Stimulated activated CD4-positive, alpha-beta T cell treated with anti-CD3 and anti-CD28 coated beads, Interleukin-12 subunit alpha, Interleukin-12 subunit beta, amount 100 ng/mL, for 24 hours (primary cell): ENCODE measurements around the gene FOXG1.

Experiments used
- DNase-seq, 2 experiments: peaks; one replicate each; pipeline ENCODE4 v3.0.0-alpha.2; 2020; ENCODE audit warnings: low read depth in 2 of 2

The FOXG1 gene

GRCh38 chr14:28766469-28766955 is at the start of gene FOXG1:
FOXG1 (plus strand) TSS chr14:28766787; CDS start chr14:28767280, 493 bp downstream.
- DNase-seq = no peak

DNA sequence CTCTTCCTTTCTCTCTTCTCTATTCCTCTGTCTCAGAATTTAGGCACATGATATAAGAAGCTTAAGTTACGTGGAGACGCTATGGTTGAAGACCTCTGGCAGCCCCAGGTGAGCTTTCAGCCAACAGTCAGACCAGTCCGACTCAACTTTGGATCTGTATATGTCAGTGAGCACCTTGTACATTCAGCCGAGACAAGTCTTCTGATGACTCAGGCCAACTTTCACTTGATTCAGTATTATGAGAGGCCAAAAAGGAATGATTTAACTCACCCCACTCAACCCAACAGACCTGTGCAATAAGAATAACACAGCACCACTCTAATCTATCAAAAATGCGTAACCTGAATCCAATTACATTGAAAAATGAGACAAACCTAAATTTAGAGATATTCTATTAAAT is 47.5 kb upstream of the FOXG1 start:
- no peak for DNase-seq

DNA sequence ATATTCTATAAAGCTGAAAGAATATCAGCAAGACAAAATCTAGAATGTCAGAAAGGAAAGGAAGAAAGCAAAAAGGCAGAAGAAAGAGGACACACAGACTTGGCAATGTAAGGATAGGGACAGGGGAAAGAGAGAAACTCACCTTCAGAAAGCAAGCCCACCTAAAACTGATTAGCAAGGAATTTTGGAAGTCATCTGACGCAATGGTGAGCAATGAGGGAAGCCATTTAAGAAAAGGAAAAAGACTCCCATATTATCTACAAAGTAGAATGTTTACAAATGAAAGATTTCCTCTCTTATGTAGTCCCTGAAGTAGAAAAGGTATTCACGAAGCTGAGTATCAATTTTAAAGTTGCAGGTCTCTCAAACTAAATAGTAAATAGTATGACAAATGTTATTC is 35.2 kb upstream of the FOXG1 start:
- no peak for DNase-seq

- no peak for DNase-seq
These were observed 24.3 kb upstream of the FOXG1 start for GRCh38 chr14:28742171-28742846.

DNA sequence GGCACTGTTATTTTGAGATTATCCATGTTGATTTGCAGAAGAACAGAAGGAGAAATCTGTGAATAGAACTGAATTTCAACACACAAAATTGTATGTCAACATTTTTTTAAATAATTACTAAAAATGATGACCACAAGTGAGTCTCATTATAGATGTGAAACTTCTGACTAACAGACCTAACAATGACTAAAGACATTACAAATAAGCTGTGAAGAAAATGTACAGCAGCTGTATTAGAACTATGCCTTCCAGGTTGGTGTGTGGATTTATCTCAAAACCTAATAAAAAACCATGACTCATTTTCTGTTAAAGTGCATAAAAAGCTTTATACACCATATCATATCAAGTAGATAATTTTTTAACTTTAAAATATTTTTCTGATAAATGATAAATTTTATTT is 22.5 kb upstream of the FOXG1 start:
- DNase-seq = no peak

GRCh38 chr14:28745176-28745575 is 21.4 kb upstream of the FOXG1 start:
- no peak for DNase-seq

DNA sequence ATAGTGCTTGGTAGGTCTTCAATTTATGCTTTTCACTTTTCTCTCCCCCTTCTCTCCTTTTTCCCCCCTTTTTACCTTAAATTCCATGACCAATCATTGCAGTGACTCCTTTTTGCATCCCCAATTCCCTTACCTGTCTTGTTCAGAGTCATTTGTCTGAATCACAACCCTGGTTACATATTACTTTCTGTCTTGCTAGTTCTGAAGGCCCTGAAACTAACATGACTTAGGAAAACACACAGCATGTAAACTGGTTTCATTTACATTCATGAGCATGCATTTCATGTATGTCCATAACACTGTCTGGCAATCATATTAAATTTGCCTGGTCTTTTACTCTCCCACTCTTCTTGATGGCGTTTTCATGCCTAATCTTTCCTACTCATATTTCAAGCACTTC is 20.3 kb upstream of the FOXG1 start:
- no peak for DNase-seq

DNA sequence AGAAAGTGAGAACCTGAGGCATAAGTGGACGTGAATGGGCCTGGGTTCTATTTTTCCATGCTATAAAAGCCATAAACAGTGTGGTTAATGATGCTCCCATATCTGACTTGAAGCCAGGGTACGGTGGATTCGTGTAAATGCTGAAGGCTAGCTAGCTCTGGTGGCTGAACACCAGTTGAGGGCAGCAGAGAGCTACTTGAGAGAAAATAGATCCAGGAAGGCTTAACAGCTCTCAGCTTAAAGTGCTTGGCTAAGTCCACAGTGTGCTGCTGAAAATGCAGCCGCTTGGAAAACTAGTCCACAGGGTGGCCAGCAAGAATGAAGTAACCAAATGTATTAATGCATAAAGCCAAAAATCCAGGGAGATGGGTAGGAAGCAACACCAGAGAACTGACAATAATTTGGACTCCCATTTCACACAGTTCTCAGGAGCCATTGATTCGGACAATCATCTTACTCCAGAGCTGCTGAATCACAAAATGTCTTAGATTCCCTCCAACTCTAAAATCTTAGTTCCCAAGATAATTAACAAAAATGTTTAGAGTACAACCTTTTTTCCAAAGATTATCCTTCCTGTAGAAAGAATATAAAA is 15.0 kb upstream of the FOXG1 start:
- no peak for DNase-seq

DNA sequence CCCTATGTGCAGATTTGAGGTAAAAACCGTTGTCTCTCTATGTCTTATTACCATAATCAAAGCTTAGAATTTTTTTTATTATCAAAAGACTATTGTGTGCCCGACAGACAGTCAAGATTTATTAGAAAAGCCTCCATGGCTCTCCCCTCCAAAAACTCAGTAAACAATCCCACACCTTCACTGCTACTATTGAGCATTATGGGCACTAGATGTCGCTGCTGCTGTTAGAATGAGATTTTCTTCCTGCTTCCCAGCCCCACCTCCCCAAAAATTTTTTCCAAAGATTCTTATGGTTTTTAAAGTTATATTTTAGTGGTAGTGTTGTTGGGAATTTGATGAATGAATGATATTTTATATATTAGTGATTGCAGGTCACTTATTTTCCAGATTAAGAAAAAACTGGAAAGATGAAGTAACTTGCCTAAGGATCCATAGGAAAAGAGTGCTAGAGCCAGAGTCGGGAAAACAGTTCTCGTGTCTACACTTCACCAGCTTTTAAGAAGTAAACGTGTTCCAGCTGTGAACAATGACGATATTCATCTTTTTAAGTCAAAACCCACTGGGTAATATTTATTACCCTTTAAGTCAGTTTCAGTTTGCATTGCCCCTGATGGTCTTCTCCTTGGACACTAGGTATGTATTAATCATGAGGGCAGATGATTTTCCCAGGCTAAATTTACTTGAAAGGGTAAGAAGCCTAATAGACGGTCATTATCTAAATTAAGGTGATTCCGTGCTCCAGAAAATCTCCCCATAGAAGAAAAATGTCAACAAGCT is 12.2 kb upstream of the FOXG1 start:
- DNase-seq = no peak

- DNase-seq = no peak
These were observed 11.3 kb upstream of the FOXG1 start for GRCh38 chr14:28755198-28755815.

GRCh38 chr14:28755884-28756268 is 10.7 kb upstream of the FOXG1 start:
- DNase-seq = no peak

- no peak for DNase-seq
These were observed 10.2 kb upstream of the FOXG1 start for GRCh38 chr14:28756269-28756883.

GRCh38 chr14:28756884-28757570 is 9.6 kb upstream of the FOXG1 start:
- no peak for DNase-seq

DNA sequence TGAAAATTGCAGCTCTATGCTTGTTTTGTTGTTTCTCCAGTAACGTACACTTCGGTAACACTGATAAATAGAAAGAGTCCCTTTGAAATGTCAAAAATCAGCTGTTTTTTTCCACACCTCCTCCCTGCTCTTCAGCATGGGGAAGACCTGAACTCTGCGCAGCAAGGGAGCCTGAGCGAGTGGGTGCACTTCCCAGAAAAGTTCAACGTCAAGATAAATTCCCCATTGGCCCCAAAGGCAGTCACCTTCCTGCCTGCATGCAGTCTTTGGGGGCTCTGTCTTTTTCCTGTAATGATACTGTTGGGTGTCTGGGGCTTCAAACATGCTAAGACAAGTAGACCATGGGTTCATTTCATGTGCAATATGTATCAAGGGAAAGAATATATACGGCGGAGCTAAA is 8.8 kb upstream of the FOXG1 start:
- DNase-seq = no peak

GRCh38 chr14:28758253-28758884 is 8.2 kb upstream of the FOXG1 start:
- DNase-seq = no peak

- no peak for DNase-seq
These were observed 7.5 kb upstream of the FOXG1 start for GRCh38 chr14:28758885-28759652.

DNA sequence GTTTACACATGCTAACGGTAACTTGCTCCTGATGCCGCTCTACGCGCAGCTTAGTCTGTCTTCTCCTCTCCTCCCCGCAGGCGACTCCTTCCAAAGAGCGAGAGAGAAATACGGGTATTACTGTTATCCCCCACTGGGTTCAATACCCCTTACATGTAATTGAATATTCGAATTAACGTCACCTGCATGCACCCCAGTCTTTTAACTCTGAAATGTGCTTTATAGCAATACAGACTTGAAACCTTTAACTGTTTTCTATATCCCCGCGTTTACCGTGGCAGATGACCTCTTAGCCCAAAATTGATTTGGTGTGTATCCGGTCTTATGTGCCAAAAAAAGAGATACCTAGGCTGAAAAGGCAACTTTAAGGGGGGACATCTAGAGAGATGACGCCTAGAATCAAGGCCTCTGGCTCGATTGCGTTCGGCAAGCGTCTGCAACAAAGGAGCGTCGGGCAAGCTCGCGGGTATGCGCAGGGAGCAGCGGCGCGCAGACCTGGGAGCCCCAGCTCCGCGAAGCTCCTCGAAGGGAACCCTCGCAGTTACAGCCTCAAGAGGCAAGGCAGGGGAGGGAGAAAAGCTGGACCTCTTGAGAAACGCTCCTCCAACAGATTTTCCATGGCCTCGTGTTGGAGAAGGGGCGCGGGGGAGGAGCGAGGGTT is 6.8 kb upstream of the FOXG1 start:
- DNase-seq = no peak

DNA sequence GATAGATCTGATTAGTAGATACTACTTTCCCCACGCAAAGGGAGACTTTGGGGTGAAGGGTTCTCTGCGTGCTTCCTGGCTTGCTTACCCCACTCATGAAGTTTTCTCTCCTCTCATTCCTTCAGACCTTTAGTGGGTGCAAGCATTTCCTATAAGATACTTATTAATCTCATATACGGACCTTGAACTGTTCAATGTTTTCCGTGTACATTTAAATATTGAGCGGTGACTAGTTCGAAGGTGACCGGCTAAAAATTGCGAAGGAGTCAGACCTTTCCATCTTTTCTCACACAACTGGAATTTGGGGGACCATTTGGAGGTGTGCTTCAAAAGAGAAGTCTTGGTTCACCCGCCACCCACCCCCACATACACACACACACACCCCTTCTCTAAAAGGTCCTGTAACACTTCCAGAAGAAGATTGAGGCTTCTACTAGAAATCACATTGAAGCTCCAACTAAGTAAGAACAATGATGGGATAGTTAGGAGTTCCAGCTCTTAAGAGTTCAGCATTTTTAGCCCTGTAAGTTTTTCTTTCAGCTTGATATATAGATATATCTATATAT is 6.1 kb upstream of the FOXG1 start:
- no peak for DNase-seq
